ENCODE data around the gene PPP4R1. TPM values are rescaled to one million over a fixed set of nuclear protein-coding genes. Genes with fewer than 3 reads are reported as not detected.
A peak's percentile ranks its signal among the peaks of the same experiment; 100 is the strongest.

The PPP4R1 gene
- total and polyA plus RNA-seq, 8 donors, result 97.6 to 163 (median 109) TPM

- H3K36me3 ChIP-seq, result peaks cover 0 to 99% of the 10 kb centered on the region in 2 donors
- no peak for DNase-seq
- no peaks in the 10 kb centered on the region for H3K9me3 ChIP-seq
- H3K27me3 ChIP-seq, result no peaks in the 10 kb centered on the region
- intact Hi-C loops (cut with DNase I), result no loop called here
- no peak for ATAC-seq
- H3K27ac ChIP-seq, result no peak overlapping the region
- no peak for TF ChIP-seq CTCF (IDR thresholded peaks at IDR 0.05)
- no peak overlapping the region for H3K4me3 ChIP-seq
- no peaks in the 10 kb centered on the region for H3K4me1 ChIP-seq
Measured at GRCh38 chr18:9557250-9557943, 57.0 kb downstream of the PPP4R1 start.

DNA sequence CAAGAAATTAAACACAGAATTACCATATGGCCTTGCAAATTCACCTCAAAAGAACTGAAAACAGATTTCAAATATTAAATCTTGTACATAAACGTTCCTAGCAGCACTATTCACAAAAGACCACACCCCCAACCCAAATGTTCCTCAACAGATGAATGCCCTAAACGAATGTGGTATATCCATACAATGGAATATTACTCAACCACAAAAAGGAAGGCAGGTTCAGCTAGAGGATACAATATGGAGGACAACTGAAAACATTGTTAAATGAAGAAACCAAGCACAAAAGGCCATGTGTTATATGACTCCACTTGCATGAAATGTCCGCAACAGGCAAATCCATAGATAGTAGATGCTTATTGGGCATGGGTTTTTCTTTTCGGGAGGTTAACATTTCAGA, 61.7 kb downstream of the PPP4R1 start:
- intact Hi-C loops (cut with DNase I), result no loop called here
- no peaks in the 10 kb centered on the region for H3K27me3 ChIP-seq
- H3K36me3 ChIP-seq, result peaks cover 0 to 100% of the 10 kb centered on the region in 2 donors
- H3K4me1 ChIP-seq, result peaks cover 0 to 11% of the 10 kb centered on the region in 2 donors
- H3K4me3 ChIP-seq, result no peak overlapping the region
- no peak for TF ChIP-seq CTCF (IDR thresholded peaks at IDR 0.05)
- H3K9me3 ChIP-seq, result no peaks in the 10 kb centered on the region
- DNase-seq (no peak), ATAC-seq (no peak)
- H3K27ac ChIP-seq, result no peak overlapping the region

- Histone ChIP-seq H3K9me3 (no peaks in the 10 kb centered on the region), H3K27me3 (no peaks in the 10 kb centered on the region), H3K4me3 (no peak overlapping the region), H3K4me1 (peaks cover 0 to 11% of the 10 kb centered on the region in 2 donors), H3K36me3 (peaks cover 0 to 100% of the 10 kb centered on the region in 2 donors), H3K27ac (no peak overlapping the region)
- TF ChIP-seq CTCF (IDR thresholded peaks at IDR 0.05), result no peak
- DNase-seq, result no peak
- no peak for ATAC-seq
- intact Hi-C loops (cut with DNase I), result no loop called here
Measured at GRCh38 chr18:9552191-9552590, 62.2 kb downstream of the PPP4R1 start.

DNA sequence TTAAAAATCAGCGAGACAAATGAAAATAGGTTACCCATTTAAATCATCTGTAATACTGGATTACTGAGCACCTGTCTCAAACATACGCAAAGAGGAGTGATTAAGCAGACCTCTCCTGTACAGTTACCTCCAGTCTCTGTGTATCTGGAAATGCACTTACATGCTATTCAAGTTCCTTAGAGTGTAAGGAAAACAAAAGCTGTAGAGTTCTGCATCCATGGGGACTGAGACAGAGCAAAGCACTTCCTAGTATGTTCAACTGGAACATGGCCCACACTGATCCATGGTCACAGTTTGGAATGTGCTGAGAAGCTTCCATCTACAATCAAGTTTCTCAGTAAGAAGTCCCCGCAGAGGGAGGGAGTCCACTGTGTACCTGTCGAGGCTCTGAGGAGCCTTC, 63.9 kb downstream of the PPP4R1 start:
- Histone ChIP-seq H3K36me3 (peaks cover 0 to 100% of the 10 kb centered on the region in 2 donors), H3K4me1 (peaks cover 0 to 11% of the 10 kb centered on the region in 2 donors), H3K4me3 (no peak overlapping the region), H3K9me3 (no peaks in the 10 kb centered on the region), H3K27ac (no peak overlapping the region), H3K27me3 (no peaks in the 10 kb centered on the region)
- no peak for DNase-seq
- intact Hi-C loops (cut with DNase I), result no loop called here
- TF ChIP-seq CTCF (IDR thresholded peaks at IDR 0.05), result no peak
- peak; percentile 76 for ATAC-seq

DNA sequence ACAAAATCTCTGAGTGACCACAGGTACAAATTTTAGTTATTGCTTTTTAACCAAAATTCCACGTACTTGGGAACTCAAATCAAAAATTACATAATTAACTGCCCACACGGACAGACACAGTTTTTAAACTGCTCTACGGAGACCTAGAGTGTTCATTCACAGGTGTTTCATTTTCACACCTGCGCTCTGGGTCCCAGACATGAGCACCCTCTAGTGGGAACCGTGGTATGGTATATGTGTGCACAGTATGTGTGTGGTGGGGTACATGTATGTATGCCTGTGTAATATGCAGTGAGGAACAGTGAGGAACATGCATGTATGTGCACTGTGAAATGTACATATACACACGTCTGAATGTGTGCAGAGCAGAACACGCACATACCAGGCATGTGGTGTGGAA, 65.0 kb downstream of the PPP4R1 start:
- no peaks in the 10 kb centered on the region for H3K9me3 ChIP-seq
- H3K27ac ChIP-seq, result no peak overlapping the region
- H3K27me3 ChIP-seq, result no peaks in the 10 kb centered on the region
- intact Hi-C loops (cut with DNase I), result no loop called here
- DNase-seq (no peak), ATAC-seq (peak; percentile 11)
- no peak overlapping the region for H3K4me3 ChIP-seq
- no peak for TF ChIP-seq CTCF (IDR thresholded peaks at IDR 0.05)
- H3K4me1 ChIP-seq, result peaks cover 0 to 11% of the 10 kb centered on the region in 2 donors
- peaks cover 0 to 100% of the 10 kb centered on the region in 2 donors for H3K36me3 ChIP-seq

Data from left lung (tissue), 10 donors.